Right ventricle myocardium superior (tissue), 1 donor: ENCODE measurements around the gene CSPG4. TPM values are rescaled to one million over a fixed set of nuclear protein-coding genes. Genes with fewer than 3 reads are reported as not detected.
"Not testable (repeated sequence)": the region's sequence is repeated elsewhere in the genome, so short reads cannot be mapped to it uniquely, and the experiment has no call there.

ENCODE experiments used
- ATAC-seq: fragments of 200-7000 bp; cut with Tn5 transposase; one replicate; pipeline ENCODE4 v1.9.1; 2020; ENCODE audit warnings: mild to moderate bottlenecking; ENCODE audit not compliant: poor library complexity
- DNase-seq: peaks from one replicate; pipeline ENCODE4 v3.0.0-alpha.2; 2020
- intact Hi-C: fragments of 100-400 bp; cut with DNase I; formaldehyde crosslinking; loops from one replicate; pipeline ENCODE4 v1.11.2; 2022
- total RNA-seq: library from RNA; stranded (reverse); fragmentation: NEBNext Ultra II Directional; extraction: Animal tissue kit (Norgen Biotek cat#: 25700); gene quantifications from one replicate; pipeline ENCODE4 v1.2.1, GENCODE V29; 2021
- donor health status: DM: no; HTN: yes; CAD: no; lungs with severe emphysema.

Gene CSPG4
- total RNA-seq, 1 donor from 2014 or later, result 5.2 TPM

DNA sequence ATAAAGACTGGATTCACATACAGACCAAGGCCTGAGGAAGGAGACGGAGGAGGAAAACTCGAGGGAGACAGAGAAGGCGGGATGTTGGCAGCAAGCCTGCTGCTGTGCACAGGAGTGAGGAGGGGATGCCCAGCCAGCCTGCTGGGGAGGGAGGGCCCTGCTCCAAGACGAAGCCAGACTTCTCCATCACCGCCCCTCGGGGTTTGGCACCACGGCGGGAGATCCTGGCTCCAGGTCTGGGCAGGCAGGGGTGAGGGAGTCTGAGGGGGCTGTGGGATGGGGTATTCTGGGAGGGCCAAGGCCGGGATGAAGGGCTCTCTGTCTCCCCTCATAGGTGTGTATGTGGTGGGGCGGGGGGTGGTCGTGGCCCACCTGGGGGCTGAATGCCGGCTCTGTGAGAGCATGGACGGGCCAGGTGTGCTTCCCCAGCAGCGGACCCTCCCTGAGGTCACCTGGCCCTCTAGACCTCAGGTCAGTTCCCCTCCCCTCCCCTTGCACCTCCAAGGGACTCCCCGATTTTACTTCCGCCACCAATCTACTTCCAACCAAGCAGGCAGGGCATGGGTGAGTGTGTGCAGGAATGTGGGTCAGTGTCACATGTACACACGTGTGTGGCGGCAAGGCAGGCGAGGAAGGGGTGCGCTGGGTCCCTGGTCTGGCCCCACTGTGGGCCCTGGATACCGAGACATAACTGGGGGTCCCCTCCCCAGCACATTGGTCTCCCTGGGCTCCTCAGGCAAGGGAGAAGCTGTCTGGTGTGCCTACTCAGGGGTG, 14.5 kb downstream of the CSPG4 start:
- intact Hi-C loops, ATAC-seq, DNase-seq: not testable (repeated sequence)

DNA sequence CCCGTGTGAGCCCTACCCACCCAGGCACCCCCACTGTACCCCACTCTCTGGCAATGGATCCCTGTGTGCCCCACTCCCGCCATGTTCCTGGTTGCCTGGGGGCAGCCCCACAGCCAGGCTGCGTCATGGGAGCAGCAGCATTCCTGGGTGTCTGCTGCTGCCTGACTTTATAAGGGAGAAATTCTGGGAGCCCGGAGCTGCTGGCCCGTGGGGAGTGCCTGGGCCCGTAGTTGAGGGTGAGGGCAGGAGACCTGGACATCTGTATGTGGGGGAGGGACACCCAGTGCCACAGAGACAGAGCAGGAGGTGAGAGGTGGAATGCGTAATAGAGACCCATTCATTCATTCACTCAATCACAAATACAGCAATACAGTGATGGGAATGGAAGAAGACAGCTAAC, 15.1 kb downstream of the CSPG4 start:
- intact Hi-C loops, result no loop called here
- DNase-seq (no peak), ATAC-seq (no peak)

DNA sequence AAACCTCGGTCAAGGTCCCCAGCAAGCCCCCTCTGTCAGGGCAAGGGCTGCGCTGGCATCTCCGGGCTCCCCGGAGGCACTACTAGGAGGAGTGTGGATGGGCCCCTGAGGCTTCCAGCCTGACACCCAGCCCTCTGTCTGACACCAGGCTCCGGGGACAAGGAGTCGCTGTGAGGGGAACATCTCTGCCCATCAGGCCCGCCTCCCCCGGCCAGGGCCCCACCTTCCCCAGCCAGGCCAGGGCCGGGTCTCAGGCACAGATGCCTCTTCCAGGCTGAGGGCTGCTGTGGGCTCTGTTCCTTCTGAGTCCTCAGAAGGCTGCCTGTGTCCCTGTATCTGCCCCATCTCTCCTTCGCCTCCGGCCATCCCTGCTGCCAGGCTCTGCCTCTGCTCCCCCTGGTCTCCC, 15.8 kb downstream of the CSPG4 start:
- intact Hi-C loops, result no loop called here
- DNase-seq, result no peak
- ATAC-seq, result no peak

DNA sequence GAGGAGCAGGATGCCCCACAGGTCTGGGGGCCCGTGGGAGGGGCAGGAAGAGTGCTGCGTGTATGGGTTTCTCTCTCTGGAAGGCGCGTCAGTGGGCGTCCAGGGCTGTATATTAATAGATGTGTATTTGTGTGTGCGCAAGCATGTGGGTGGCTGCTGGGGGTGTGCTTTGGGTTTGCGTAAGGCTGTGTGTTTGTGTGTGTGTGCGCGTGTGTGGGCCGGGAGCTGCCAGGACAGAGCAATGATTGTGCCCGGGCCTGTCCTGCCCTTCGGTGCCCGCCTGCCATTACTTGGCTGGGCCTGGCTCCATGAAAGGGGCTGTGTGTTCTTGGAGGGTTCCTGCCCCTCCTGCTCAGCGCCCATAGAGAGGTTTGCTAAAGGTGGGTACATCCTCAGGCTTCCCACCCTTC, 16.3 kb downstream of the CSPG4 start:
- ATAC-seq (no peak), DNase-seq (no peak)
- intact Hi-C loops, result no loop called here

DNA sequence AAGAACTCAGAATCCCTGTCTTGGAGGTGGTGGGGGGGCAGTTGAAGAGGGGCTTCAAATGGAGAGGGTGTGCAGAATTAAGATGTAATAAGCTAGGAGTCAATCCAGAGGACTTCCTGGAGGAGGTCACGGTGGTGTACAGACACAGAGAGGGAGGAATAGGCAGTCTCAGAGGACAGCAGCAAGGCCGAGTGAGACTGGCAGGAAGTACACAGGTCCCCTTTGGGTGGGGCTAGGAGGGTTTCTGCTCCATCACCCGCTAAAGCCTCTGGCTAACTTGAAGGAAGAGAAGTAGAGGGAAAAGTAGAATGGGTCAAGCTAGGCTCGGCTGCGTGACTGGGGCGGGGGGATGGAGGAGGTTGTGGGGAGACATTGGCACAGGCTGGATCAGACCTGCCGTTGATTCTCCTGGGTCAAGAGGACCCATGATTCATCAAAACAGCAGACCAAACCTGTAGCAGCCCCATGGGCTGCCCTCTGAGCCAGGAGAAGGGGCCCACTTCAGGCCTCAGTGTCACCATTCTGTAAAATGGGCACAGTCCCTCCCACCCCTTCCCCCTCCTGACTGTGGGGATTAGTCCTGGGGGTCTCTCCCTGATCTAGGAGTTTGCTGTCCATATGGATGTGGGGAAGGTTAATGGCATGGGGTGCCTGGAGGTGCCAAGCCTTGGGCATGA, 16.9 kb downstream of the CSPG4 start:
- ATAC-seq, result no peak
- intact Hi-C loops, result no loop called here
- DNase-seq, result no peak

DNA sequence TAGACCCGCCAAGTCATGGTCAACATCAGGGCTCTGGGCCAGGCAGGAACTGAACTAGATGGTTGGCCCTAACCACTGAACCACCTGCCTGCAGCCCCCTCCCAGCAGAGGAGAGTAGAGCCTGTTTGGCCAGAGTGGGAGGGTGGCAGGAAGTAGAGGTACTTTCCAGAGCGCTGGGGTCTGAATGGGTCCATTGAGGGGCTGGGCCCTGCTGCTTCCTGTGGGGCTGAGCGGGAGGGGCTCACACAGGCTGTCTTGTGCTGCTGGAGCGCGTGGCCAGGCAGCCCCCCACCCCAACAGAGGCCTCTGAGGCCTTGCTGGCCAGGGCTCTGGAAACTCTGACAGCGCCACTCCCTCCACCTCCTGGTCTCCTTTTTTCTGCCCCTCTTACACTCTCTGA, 17.4 kb downstream of the CSPG4 start:
- intact Hi-C loops, result no loop called here
- ATAC-seq (no peak), DNase-seq (no peak)

DNA sequence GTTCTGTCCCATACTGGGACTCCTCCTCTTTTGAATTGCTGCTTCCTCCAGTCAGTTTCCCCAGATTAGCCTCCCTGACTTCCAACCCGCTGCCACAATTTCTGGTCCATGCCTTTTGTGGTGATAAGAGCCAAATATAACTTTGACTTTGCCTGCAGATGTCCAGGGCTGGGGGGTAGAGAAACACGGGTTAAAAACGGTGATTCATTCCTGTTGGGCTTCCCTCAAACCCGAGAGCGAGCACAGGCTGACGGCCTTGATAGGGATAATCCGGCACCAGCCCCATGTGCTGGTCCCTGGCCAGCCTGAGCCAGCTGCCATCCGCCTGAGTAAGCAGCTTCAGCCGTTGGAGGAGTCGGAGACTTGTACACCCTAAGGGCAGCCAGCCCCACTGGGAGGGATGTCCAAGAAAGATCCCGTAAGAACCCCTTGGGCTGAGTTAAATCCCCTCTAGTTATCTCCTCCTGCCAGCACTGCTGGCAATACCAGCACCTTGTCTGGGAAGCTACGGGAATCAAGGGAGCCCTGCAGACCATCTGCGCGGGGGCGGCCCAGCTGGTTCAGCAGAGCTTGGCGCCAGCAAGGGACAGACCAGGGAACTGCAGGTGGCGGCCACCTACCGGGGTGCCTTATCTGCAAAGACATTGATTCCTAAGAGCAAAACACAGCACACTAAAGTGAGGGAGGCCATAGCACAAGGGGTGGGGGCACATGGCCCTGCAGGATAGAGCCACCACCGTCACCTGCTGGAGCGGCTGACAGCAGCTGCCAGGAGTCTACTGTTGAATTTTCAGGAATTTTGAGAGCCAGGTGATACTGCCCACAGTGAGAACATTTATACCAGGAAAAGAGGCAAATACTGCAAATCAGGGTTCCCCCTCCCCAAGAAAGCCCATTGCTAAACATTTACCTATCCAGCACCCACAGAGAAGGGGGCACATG, 18.1 kb downstream of the CSPG4 start:
- peak; percentile 88 for ATAC-seq
- DNase-seq, result peak; percentile 89
- intact Hi-C loops, result loop anchor here (5.0 kb wide), 1 partner anchor 33 kb away; no protein-coding TSS in a partner anchor

DNA sequence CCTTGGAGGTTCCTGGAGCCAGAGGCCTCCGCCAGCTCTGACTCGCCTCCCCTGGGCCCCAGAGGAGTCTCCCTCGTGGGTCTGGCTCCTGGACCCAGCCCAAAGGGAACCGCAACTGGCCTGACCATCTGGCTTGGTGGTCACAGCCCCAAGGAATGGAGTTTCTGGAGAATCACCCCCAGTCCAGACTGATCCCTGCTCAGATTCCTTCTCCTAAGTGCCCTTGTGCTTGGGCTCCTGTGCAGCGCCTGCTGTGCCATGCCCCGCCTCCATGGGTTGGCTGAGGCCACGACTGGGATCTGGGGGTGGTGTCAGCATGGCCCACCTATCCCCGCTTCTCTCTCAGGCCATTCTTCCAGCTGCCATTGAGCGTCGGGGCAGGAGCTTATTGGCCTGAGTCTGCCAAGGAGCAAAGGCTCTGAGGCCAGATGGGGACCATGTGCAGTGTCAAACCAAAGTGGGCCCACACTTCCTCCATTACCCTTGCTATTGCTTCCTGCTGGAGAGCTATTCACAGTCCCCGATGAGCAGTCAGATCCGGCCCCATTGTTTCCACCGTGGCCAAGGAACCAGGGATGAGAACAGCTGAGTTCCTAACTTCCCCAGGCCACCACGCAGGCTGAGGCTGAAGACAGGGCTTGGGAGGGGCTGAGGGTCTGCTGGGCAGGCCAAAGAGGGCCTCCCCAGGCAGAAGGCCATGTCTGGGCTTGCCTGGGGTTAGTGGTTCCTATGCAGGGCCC, 19.0 kb downstream of the CSPG4 start:
- no peak for ATAC-seq
- DNase-seq, result no peak
- intact Hi-C loops, result loop anchor here (5.0 kb wide), 1 partner anchor 34 kb away; no protein-coding TSS in a partner anchor

DNA sequence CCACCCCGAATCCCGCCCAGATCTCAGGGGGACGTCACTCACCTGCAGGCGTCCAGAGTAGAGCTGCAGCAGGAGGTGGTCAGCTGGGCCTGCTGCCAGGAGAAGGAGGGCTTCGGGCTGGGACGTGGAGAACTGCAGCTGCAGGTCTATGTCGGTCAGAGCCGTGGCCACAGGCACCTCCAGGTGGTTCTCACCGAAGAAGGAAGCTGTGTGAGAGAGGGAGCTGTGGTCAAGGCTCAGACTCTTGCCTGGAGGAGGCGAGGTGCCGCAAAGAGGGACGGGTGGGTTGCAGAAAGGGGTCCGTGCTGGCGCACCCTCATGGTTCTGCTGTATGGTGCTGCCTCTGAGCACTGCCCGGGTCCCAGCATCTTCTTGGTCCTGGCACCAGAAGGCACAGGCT, 19.6 kb downstream of the CSPG4 start:
- not testable (repeated sequence) for ATAC-seq
- intact Hi-C loops, result loop anchor here (5.0 kb wide), 1 partner anchor 34 kb away; no protein-coding TSS in a partner anchor

DNA sequence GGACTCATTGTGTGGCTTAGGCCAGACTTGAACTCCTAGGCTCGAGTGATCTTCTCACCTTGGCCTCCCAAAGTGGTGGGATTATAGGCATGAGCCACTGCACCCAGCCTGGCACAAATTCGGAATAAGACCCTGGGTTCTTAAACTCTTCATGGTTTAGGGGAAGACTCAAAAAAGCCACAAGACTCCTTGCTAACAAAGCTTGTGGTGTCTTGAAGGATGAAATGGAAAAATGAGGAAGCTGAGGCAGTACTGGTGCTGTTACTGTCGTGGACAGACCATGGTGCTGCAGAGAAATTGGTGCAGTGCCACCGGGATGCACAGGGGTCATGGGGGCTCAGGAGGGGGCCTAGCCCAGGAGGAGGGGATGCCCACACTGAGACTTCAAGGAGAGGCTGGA, 20.3 kb downstream of the CSPG4 start:
- intact Hi-C loops, result loop anchor here (5.0 kb wide), 1 partner anchor 35 kb away; no protein-coding TSS in a partner anchor
- not testable (repeated sequence) for DNase-seq, ATAC-seq

More for the DNA sequence above, 19.6 kb downstream of the CSPG4 start:
- DNase-seq, result not testable (repeated sequence)

DNA sequence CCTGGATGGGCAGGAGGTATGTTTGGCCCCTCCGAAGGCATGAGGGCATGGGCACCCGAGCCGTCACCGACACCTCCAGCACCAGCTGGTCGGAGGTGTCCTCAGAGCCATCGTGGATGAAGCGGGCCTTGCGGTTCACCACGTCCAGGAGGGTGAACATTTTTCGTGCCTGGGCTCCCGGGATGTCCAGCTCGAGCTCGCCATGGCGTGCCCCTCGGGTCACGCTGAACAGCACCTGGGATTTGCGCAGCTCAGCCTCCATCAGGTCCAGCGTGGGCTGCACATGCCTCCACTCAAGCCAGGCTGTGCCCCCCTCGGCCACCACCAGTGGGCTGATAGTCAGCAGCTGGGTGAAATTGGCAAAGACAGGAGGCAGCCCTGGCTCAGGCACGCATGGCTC, 23.2 kb downstream of the CSPG4 start:
- intact Hi-C loops, result loop anchor here (10.0 kb wide), 2 partner anchors 115 to 325 kb away; partner anchors contain the start of gene MAN2C1
- not testable (repeated sequence) for DNase-seq, ATAC-seq

DNA sequence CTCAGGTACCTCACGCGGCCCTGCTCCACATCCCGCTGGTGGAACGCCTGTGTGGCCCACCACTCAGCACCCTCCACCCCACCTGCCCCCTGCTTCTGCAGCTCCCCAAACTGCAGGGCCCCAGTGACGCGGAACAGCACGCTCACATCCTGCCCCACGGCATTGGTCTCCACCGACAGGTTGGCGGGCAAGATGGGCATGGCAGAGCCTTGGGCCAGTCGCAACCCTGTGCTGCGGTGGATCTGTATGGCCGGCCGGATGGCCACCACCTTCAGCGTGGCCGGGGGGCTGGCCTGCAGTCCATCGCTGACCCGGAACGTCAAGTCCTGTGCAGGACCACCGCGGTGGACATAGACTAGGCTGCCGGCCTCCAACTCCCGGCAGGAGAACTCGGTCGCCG, 23.8 kb downstream of the CSPG4 start:
- intact Hi-C loops, result loop anchor here (10.0 kb wide), 2 partner anchors 116 to 324 kb away; partner anchors contain the start of gene MAN2C1
- ATAC-seq (no peak), DNase-seq (no peak)

DNA sequence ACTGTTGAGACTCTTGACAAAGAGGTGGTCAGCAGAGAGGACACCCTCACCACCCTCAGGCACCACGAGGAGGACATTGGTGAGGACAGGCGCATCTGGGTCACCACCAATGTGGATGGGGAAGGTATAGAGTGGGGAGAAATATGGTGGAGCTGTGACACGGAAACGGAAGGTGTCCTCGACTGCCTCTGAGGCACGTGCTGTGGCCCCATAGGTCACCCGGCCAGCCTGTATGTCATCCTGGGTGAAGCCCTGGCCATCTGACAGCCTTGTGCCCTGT, 24.4 kb downstream of the CSPG4 start:
- intact Hi-C loops, result loop anchor here (10.0 kb wide), 2 partner anchors 117 to 323 kb away; partner anchors contain the start of gene MAN2C1
- ATAC-seq (no peak), DNase-seq (no peak)

DNA sequence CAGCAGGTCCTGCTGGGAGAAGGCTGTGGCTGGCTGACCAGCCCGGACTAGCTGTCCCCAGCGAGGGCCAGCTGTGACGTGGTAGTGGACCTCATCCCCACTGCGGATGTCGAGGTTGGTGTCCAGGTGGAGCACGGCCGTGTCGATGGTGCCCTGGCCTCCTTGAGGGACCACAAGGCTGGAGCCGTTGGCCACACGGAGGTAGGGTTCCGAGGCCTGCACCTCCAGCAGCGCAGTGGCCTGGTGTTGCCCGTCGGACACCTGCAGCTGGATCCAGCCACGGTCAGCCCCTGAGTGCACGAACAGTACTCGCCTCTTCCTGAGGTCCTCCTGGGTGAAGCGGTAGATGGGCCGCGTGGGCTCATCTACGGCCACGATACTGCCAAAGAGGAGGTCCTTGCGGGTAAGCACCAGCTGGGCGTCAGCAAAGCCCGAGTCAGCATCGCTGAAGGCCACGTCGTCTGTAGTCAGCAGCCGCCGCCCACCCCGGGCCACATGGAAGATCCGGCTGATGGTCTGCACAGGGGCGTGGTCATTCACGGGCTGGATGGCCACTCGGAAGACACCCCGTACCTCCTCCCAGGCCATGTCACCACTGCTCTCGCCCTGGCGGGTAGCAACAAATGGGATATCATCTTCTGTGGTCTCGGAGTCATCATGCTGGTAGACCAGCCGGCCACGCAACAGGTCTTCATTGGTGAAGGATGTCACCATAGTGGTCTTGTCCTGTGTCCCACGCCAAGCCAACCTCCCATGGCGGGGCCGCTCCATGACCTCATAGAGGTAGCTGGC, 25.0 kb downstream of the CSPG4 start:
- no peak for DNase-seq
- no peak for ATAC-seq
- intact Hi-C loops, result loop anchor here (10.0 kb wide), 2 partner anchors 117 to 323 kb away; partner anchors contain the start of gene MAN2C1

DNA sequence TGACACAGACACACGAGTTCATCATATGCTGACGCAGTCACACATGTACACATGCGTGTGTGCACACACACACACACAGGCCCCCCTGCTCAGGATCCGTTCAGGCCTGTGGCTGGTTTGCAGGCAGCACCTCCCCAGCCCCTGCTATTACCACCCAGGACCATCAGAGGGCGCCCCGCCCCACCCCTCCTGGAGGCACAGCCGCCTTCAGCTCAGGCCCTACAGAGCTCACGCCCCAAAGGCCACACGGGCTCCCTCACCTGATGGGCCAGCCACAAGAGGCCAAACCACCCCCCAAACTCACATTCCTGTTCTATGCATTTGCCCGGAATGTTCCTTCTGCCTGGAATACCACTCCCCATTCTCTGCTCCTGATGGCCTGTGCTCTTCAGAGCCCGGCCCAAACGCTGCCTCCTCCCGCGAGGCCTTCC, 26.4 kb downstream of the CSPG4 start:
- ATAC-seq (peak; percentile 82), DNase-seq (peak; percentile 88)
- intact Hi-C loops, result loop anchor here (10.0 kb wide), 2 partner anchors 119 to 321 kb away; partner anchors contain the start of gene MAN2C1

DNA sequence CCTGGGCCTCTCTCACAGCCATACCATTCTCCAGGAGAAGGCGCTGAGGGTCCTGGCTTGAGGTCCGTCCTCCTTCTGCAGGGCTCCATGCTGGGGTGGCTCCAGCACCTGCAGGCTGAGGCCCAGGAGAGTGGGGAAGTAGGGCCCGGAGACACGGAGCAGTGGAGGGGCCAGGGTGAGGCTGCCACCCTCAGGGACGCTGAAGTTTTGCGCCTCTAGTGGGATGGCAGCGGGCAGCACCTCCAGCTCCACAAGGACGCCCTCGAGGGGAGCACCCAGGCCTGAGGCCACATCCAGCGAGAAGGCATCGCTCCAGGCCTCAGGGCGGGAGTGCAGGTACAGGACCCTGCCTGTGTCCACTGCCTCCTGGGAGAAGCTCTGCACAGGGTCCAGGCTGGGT, 27.5 kb downstream of the CSPG4 start:
- DNase-seq (no peak), ATAC-seq (no peak)
- intact Hi-C loops, result loop anchor here (10.0 kb wide), 2 partner anchors 120 to 320 kb away; partner anchors contain the start of gene MAN2C1

DNA sequence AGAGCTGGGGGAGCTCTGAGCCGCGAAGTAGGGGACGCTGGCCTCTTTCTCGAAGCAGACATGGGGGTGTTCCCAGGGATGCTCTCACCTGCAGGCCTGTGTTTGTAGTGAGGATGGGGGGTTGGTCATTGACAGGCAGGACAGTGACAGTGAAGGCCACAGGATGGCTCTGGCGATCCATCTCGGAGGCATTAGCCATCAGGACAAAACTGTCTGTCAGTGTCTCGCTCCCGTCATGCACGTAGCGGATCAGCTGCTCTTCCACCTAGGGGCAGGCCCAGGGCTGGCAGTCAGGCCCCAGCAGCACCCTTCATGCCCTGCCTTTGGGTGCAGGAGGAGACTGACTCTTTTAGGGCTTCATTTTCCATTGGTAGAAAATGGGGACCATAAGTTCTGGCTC, 28.0 kb downstream of the CSPG4 start:
- ATAC-seq (no peak), DNase-seq (no peak)
- intact Hi-C loops, result loop anchor here (10.0 kb wide), 2 partner anchors 120 to 320 kb away; partner anchors contain the start of gene MAN2C1
